B cell (primary cell): ENCODE results near the gene PDE11A. TPM values are rescaled to one million over a fixed set of nuclear protein-coding genes. Genes with fewer than 3 reads are reported as not detected.

ENCODE experiments used
- ATAC-seq: fragments of 200-7000 bp; cut with Tn5 transposase; one replicate; pipeline ENCODE4 v1.10.0; 2021; ENCODE audit warnings: low read depth, mild to moderate bottlenecking, moderate number of reproducible peaks, moderate library complexity
- CTCF ChIA-PET: fragments of 350-600 bp; sonication (Branson Sonifier 250); formaldehyde crosslinking; loops from one replicate; lab custom pipeline; 2021; ENCODE audit warnings: antibody characterized with exemption, inconsistent platforms; lab: Charles Lee
- POLR2A ChIA-PET: fragments of 350-600 bp; sonication (Branson Sonifier 250); formaldehyde crosslinking; loops from one replicate; lab custom pipeline; 2021; ENCODE audit warnings: antibody characterized with exemption; lab: Charles Lee
- DNase-seq: peaks from one replicate; pipeline ENCODE4 v3.0.0; 2013
- H2AFZ ChIP-seq: 2 replicates; pipeline ENCODE4 v1.6.1; 2012; ENCODE audit warnings: mild to moderate bottlenecking, low read depth, low read length; ENCODE audit not compliant: insufficient read depth, poor library complexity, severe bottlenecking
- H3K27ac ChIP-seq, 2 donors: 1 replicate in 1 of 2; 2 replicates in 1 of 2; pipeline ENCODE4 v1.5.1; 2012 to 2013; ENCODE audit warnings: low read length in 2 of 2, mild to moderate bottlenecking in 2 of 2, moderate library complexity in 1 of 2
- H3K27me3 ChIP-seq, 4 experiments: fragments of 200-600 bp in 1 of 4; sonication (generic) in 1 of 4; replicated peaks in 1 of 4; 1 replicate in 2 of 4; 2 replicates in 2 of 4; pipeline versions ENCODE4 v1.6.1 to v1.7.0; 2013 to 2016; ENCODE audit warnings: low read length in 3 of 4, mild to moderate bottlenecking in 2 of 4, mixed read lengths in 1 of 4, moderate library complexity in 1 of 4; ENCODE audit not compliant: insufficient read depth in 4 of 4, control insufficient read depth in 3 of 4; ENCODE audit errors: control extremely low read depth in 1 of 4
- H3K36me3 ChIP-seq, 2 experiments: replicated peaks in 1 of 2; 1 replicate in 1 of 2; 2 replicates in 1 of 2; pipeline versions ENCODE4 v1.6.1 to v1.7.1; 2013; ENCODE audit warnings: low read length in 1 of 2; ENCODE audit not compliant: insufficient read depth in 2 of 2, control insufficient read depth in 1 of 2; ENCODE audit errors: control extremely low read depth in 1 of 2, extremely low read depth in 1 of 2
- H3K4me1 ChIP-seq, 2 donors: fragments of 200-600 bp in 1 of 2; sonication (generic) in 1 of 2; 1 replicate in 1 of 2; 2 replicates in 1 of 2; pipeline versions ENCODE4 v1.5.1 to v1.6.1; 2013 to 2017; ENCODE audit warnings: low read length in 2 of 2; ENCODE audit not compliant: control insufficient read depth in 2 of 2, insufficient read depth in 2 of 2
- H3K4me2 ChIP-seq: replicated peaks from 2 replicates; pipeline ENCODE3; 2012; ENCODE audit warnings: mild to moderate bottlenecking, low read depth, low read length; ENCODE audit not compliant: poor library complexity, severe bottlenecking
- H3K4me3 ChIP-seq, 5 experiments: fragments of 200-600 bp in 1 of 5; sonication (generic) in 1 of 5; 1 replicate in 3 of 5; 2 replicates in 2 of 5; pipeline versions ENCODE4 v1.5.1 to v1.7.0; 2011 to 2016; ENCODE audit warnings: low read length in 4 of 5, mild to moderate bottlenecking in 4 of 5, low read depth in 2 of 5, control low read depth in 1 of 5, moderate library complexity in 1 of 5; ENCODE audit not compliant: insufficient read depth in 1 of 5; ENCODE audit errors: control extremely low read depth in 1 of 5, extremely low read depth in 1 of 5
- H3K79me2 ChIP-seq: fragments of 200-600 bp; sonication (generic); one replicate; pipeline ENCODE4 v1.6.0; 2016; ENCODE audit warnings: low read length; ENCODE audit not compliant: control insufficient read depth, insufficient read depth
- H3K9ac ChIP-seq: fragments of 200-600 bp; sonication (generic); 2 replicates; pipeline ENCODE4 v1.6.1; 2017; ENCODE audit warnings: mild to moderate bottlenecking, low read length, moderate library complexity
- H3K9me3 ChIP-seq, 3 donors: one replicate each; pipeline versions ENCODE4 v1.6.1 to v1.7.1; 2013; ENCODE audit warnings: low read length in 2 of 3; ENCODE audit not compliant: control insufficient read depth in 2 of 3, insufficient read depth in 1 of 3; ENCODE audit errors: control extremely low read depth in 1 of 3
- H4K20me1 ChIP-seq: 2 replicates; pipeline ENCODE4 v1.6.0; 2012; ENCODE audit warnings: mild to moderate bottlenecking, low read length; ENCODE audit not compliant: insufficient read depth, control insufficient read depth, poor library complexity, severe bottlenecking
- H3K27ac Mint-ChIP-seq: one replicate; pipeline ENCODE4 v1.8.0; 2021; ENCODE audit warnings: mixed read lengths
- H3K27me3 Mint-ChIP-seq: one replicate; pipeline ENCODE4 v1.8.0; 2021; ENCODE audit warnings: mixed read lengths
- H3K4me1 Mint-ChIP-seq: one replicate; pipeline ENCODE4 v1.8.0; 2021; ENCODE audit warnings: mixed read lengths
- H3K4me3 Mint-ChIP-seq: one replicate; pipeline ENCODE4 v1.8.0; 2021; ENCODE audit warnings: mixed read lengths
- H3K9me3 Mint-ChIP-seq: one replicate; pipeline ENCODE4 v1.8.0; 2022; ENCODE audit warnings: mixed read lengths; ENCODE audit not compliant: insufficient read depth
- CTCF ChIP-seq: fragments of 200-600 bp; IDR thresholded peaks from one replicate; pipeline ENCODE4 v1.8.0; 2022; ENCODE audit warnings: antibody characterized with exemption, mild to moderate bottlenecking
- EZH2 ChIP-seq: IDR thresholded peaks from 2 replicates; pipeline ENCODE4 v1.6.1; 2012; ENCODE audit warnings: borderline replicate concordance, low read depth, mild to moderate bottlenecking, moderate library complexity, low read length; ENCODE audit not compliant: insufficient read depth, poor library complexity, severe bottlenecking
- WGBS: methylation state at CpG from one replicate; pipeline ENCODE4 v1.1.5; 2013; ENCODE audit warnings: missing lambda C conversion rate; ENCODE audit not compliant: insufficient coverage; 5-methylcytosine and 5-hydroxymethylcytosine counted together
- intact Hi-C: fragments of 100-400 bp; cut with micrococcal nuclease; formaldehyde crosslinking; loops from one replicate; pipeline ENCODE4 v1.10.0; 2022
- polyA minus RNA-seq: library from RNA; depleted of rRNA, polyadenylated mRNA; stranded (reverse); fragments of >200 nt; gene quantifications from 2 replicates; pipeline ENCODE4 v1.2.3, GENCODE V29; 2012
- polyA plus RNA-seq: library from polyadenylated mRNA; depleted of rRNA; stranded (reverse); fragments of >200 nt; gene quantifications from 2 replicates; pipeline ENCODE4 v1.2.3, GENCODE V29; 2012
- total RNA-seq, 2 donors: library from RNA; stranded (reverse); fragments of 120-200 nt in 1 of 2; gene quantifications; 1 replicate in 1 of 2; 2 replicates in 1 of 2; pipeline versions ENCODE4 v1.2.3 to v1.2.4, GENCODE V29; 2013 to 2022

PDE11A gene
- total RNA-seq (0.25 TPM in 1 of 2 replicates, not detected in the other), polyA plus RNA-seq (not detected in 2 replicates), polyA minus RNA-seq (not detected in 2 replicates)
- total RNA-seq (2013) = 0.02 TPM

DNA sequence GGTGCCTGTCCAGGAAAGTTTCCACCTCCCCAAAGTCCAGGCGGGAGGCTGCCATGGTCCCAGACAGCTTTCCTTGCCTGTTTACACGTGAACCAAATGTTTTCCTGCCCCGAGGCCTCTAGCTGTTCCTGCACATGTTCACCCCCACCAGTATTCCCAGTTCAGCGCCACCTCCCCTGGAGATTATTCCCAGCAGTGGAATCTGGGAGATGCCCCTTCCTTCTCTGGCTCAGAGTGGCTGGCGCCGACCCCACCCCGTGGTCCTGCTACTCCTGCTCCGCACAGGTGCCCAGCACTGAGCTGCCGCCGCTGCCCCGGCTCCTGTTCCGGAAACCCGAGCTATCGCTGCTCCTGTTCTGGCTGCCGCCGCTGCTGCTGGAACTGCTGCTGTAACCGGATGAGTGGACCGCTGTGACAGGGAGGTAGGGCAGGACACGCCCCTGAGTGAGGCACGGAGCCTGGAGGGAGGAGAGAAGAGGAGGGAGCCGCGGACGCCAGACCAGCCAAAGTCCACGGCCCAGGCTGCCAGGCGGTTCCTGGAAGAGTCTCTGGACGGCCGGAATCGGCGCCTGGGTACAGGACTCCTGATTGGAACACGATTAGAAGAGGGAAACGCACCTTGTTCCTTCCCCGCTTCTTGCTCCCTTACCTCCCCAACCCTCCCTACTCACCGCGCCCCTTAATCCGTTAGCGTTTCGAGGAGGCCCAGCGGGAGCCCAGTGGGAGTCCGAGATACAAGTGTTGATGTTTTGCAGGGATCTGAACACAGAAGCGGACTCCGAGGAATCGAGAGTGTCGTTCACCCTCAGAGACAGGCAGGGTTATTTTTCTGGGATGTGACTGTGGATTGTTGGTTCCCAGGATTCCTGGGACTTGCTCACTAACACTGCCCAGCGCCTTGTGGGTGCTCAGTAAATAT lies at the start of gene PDE11A:
Gene PDE11A, minus strand, starts transcription at position 395 of the 919 bp plus-strand sequence. Its CDS starts 340 bp downstream, at position 55.
- Mint-ChIP-seq H3K27ac (no peak within 1 kb of the TSS), H3K9me3 (peaks cover 2% of the 10 kb centered on the region), H3K4me1 (peaks cover 5% of the 10 kb centered on the region), H3K4me3 (no peak within 1 kb of the TSS), H3K27me3 (peaks cover 60% of the 10 kb centered on the region)
- ChIA-PET CTCF (no interaction called here), POLR2A (no interaction called here)
- Histone ChIP-seq H4K20me1 (no peaks in the 10 kb centered on the region), H3K4me3 (no peak within 1 kb of the TSS), H3K4me1 (peaks cover 4 to 6% of the 10 kb centered on the region in 2 donors), H3K27me3 (peaks cover 0 to 26% (median 13%) of the 10 kb centered on the region in 4 experiments), H3K9ac (no peak within 1 kb of the TSS), H3K9me3 (peaks cover 0 to 7% (median 0%) of the 10 kb centered on the region in 3 donors), H2AFZ (peak within 1 kb of the TSS; percentile 50), H3K36me3 (no peaks in the 10 kb centered on the region), H3K4me2 (peak within 1 kb of the TSS; percentile 41), H3K27ac (no peak within 1 kb of the TSS), H3K79me2 (no peaks in the 10 kb centered on the region)
- WGBS = 8% methylated on average over 36 of the region's 44 CpGs
- intact Hi-C loops = no loop called here
- TF ChIP-seq EZH2 (no peak), CTCF (no peak)
- DNase-seq (no peak), ATAC-seq (no peak)
